GM12864 (cell line): ENCODE measurements around the gene TCERG1L.

Source experiments
- DNase-seq: peaks from one replicate; pipeline ENCODE4 v3.0.0-alpha.2; 2011; ENCODE audit warnings: low read depth
- H3K4me3 ChIP-seq: 2 replicates; pipeline ENCODE4 v1.5.1; 2011; ENCODE audit warnings: mild to moderate bottlenecking, low read depth, low read length, control low read depth
- TF ChIP-seq, protein P1 (sequence below): IDR thresholded peaks from 2 replicates; pipeline ENCODE4 v1.5.1; 2011; ENCODE audit warnings: low read depth, mild to moderate bottlenecking, moderate library complexity, low read length, control low read depth, inconsistent platforms; ENCODE audit errors: missing control alignments

Gene TCERG1L

DNA sequence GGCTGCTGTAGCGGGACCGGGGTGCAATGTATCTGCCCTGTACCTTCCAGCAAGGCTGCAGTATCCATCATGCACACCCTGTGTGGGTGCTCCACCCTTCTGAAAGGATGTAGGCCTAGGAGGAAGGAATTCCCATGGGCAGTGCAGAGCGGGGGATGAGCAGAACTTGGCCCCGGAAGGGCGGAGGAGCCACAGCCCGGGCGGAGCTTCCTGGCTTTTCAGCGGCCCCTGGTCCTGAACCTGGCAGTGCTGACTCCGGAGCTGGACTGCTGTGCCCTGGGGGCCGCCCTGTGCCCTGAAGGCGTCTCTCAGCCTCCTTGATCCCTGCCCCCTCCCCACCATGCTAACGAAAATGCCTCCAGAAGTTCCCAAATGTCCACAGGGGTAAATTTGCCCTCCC is 175.8 kb downstream of the TCERG1L start:
- no peak overlapping the region for H3K4me3 ChIP-seq
- TF ChIP-seq, protein P1, sequence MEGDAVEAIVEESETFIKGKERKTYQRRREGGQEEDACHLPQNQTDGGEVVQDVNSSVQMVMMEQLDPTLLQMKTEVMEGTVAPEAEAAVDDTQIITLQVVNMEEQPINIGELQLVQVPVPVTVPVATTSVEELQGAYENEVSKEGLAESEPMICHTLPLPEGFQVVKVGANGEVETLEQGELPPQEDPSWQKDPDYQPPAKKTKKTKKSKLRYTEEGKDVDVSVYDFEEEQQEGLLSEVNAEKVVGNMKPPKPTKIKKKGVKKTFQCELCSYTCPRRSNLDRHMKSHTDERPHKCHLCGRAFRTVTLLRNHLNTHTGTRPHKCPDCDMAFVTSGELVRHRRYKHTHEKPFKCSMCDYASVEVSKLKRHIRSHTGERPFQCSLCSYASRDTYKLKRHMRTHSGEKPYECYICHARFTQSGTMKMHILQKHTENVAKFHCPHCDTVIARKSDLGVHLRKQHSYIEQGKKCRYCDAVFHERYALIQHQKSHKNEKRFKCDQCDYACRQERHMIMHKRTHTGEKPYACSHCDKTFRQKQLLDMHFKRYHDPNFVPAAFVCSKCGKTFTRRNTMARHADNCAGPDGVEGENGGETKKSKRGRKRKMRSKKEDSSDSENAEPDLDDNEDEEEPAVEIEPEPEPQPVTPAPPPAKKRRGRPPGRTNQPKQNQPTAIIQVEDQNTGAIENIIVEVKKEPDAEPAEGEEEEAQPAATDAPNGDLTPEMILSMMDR = no peak
- no peak for DNase-seq

DNA sequence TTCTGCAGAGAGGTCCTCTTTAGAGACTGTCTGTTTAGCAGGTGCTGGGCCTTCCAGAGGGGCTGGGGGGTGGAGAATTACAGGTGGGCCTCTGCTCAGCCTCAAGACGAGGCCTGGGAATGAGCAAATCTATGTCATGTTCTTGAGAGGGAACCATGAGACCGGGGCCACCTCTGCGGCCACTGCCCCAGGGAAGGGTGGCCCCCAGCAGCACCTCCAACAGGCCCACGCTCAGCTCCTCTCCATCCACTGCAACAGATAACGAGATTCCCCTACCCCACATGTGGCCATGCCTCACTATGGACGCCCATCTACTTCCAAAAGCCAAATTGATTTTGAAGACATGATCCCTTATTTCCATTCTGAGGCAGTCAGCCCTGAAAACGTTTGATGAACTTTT is 176.9 kb downstream of the TCERG1L start:
- DNase-seq = no peak
- H3K4me3 ChIP-seq = no peak overlapping the region
- TF ChIP-seq, protein P1 = no peak

DNA sequence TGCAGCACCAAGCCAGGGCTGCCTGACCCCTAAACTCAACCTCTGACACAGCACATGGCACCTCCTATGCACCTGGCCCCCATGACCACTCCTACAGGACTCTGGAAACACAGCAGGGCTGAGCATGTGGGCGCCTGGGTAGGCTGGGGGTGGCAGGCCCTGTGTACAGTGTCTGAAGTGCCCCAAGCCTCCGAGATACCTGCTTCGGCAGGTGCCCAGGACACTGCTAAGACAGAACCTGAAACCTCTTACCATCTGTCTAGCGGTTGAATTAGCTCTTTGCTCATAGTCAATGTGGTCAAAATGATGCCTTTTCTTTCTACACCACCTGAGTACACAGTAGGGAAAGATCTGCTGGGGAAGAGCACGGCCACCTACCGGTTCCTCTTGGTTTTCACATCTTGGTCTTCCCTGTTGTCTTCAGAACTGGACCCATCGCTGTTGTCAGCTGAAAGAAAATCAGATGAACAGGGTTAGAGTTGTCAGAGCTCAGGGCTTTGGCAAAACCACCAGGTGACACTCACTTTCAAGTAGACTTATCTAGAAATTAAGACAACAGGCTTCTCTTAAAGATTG is 177.4 kb downstream of the TCERG1L start:
- TF ChIP-seq, protein P1 = no peak
- DNase-seq = no peak
- H3K4me3 ChIP-seq = no peak overlapping the region

DNA sequence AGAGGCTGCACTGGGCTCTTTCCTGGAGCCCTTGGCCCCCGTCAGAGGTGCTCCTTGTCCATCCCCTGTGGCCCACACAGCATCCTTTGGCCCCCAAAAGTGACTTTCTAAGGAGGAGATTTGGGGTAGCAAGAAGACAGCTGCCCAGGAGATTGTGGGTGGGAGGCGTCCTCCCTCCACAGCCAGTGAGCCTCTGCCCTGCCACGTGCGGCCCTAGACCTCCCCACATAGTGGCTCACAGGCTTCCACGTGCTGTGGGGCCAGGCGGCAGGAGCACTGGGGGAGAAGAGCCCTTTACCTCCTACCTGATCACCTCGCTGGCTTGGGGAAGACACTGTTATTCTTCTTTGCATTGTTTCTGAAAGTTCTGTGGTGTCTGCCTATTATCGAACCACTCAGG is 178.8 kb downstream of the TCERG1L start:
- DNase-seq = no peak
- TF ChIP-seq, protein P1 = no peak
- no peak overlapping the region for H3K4me3 ChIP-seq

DNA sequence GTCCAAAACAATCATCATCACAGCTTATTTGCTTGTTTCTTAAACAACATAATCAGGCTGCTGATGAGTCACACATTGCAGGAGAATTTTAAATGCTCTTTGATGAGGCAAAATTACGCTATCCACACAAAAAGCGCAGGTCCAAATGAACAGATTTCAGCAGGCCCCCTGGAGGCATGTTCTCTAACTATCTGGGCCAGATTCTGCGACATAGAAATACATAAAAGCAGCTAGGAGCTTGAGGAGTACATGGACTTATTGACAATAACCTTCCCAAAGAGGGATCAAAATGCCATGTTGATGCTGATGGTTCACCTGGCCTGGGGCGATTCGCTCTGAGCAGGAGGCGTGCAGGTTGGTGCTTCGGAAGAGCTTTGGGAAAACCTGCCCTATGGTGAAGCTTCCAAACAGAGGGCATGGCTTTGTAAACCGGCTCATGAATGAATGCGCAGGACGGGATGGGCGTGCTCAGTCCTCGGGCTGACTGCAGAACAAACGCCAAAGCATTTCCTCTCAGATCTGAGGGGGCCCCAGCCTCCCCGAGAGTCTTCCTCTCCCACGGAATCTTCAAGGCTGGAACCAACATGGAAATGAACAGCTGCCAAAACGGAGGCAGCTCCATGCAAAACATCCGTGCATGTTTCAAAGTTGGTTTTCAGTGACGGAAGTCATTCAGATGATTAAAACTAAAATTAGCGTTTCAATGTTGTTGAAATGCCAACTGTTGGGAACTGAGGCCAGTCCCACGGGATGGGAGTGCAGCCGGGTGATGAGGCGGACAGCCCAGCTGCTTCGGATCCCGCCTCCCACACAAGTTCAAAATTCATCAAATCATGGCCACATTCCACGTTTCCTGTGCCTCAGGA is 179.6 kb downstream of the TCERG1L start:
- H3K4me3 ChIP-seq = no peak overlapping the region
- TF ChIP-seq, protein P1 = no peak
- DNase-seq = no peak

DNA sequence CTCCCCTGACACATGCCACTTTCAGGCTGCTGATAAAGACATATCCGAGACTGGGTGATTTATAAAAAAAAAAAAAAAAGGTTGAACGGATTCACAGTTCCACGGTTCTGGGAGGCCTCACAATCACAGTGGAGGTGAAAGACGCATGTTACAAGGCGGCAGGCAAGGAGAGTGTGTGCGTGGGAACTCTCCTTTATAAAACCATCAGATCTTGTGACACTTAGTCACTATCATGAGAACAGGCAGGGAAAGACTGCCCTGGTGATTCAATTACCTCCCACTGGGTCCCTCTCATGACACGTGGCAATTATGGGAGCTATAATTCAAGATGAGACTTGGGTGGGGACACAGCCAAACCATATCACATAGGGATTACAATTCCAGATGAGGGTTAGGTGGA is 181.5 kb downstream of the TCERG1L start:
- no peak overlapping the region for H3K4me3 ChIP-seq
- no peak for DNase-seq
- TF ChIP-seq, protein P1 = no peak
